Measurements from ENCODE around the gene CHCHD2.
"Not testable (repeated sequence)": the region's sequence is repeated elsewhere in the genome, so short reads cannot be mapped to it uniquely, and the experiment has no call there.

Gene CHCHD2

DNA sequence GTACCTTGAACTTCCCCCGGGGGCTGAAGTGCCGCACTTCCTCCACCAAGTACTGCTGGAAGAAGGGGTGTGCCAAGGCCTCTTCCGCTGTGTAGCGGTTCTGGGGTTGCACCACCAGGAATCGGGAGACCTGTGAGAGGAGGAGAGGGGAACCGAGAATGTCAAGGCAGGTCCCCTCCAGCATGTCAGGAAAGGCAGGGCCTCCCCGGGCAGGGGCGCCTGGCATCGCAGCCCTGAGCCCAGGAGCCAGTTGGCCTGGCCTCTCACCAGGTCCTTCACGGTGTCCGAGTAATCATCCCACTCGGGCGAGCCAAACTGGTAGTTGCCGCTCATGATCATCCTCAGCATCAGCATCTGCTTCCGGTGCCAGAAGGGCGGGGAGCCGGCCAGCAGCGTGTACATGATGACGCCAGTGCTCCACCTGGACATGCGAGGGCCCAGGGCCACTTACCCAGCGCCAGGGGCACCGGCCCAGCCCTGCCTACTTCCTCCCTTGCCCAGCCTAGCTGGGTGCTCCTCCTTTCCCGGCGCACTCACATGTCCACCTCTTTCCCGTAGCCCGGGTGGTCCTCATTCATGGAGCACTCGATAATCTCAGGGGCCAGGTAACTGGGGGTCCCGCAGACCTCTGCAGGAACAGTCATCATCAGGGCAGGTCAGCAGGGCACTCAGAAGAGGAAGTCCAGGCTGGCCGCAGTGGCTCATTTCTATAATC lies 24.5 kb downstream of the CHCHD2 start:
- no peak for DNase-seq

DNA sequence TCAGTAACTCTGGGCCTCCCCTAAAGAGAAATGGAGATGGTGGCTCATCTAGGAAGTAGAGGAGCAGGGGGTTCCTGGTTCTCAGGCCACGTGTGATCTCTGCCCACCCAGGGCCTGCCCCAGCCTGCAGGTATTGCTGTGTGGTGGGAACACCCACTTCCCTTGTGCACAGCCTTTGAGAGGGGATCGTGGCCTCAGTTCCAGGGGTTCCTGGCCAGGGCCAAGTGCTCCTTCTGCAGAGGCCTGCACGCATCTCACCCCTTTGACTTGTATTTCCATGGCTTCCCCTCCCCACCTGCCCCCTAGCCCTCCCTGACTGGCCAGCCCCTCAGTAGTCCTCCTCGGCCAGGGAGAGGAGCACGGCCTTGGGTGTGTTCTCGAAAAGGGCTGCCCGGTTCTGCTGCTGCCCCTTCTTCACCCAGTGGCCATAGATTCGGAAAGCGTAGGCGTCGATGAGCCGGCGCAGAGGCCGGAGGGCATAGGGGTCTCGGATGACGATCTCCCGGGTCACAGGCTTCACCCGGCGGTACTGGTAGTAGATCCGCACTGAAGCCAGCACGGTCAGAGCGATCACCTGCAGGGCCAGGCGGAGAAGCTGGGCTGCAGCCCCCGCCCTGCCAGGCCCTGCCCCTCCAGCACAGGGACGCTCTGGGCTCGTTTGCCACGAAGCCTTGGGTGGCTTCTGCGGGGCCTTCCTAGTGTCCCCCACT lies 25.4 kb downstream of the CHCHD2 start:
- not testable (repeated sequence) for DNase-seq

- no peak for DNase-seq
These were observed 26.7 kb downstream of the CHCHD2 start for GRCh38 chr7:56079450-56080185.

DNA sequence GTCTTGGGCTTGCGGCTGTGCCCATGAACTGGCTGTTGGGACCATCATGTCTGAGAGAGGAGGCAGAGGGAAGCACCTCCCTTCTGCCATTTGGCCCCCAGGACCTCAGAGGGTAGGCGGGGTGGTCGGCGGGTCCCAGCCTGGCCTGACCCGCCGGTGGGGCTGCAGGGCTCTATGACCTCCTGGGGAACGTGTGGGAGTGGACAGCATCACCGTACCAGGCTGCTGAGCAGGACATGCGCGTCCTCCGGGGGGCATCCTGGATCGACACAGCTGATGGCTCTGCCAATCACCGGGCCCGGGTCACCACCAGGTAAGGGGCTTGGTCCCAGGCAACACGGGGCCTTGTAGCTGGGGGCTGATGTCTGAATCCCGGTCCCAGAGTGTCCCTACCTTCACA lies 28.1 kb downstream of the CHCHD2 start:
- no peak for DNase-seq

DNA sequence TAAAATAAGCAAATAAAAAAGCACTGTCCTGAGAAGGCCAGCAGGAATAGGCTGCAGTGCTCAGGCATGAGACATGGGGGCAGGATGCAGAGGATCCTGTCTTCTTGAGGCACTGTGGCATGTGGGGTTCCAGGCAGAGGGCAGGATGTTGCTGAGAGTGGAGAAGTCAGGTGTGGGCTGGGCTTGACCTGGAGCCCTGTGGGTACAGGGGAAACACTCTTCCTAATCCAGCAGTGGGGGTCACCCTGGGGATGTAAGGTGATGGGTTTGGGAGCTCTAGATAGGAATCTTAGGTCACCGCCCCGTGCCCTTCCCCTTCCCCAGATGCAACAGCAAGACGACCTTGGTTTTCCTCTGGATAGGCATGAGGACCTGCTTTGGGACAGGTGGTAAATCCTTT lies 28.6 kb downstream of the CHCHD2 start:
- no peak for DNase-seq

DNA sequence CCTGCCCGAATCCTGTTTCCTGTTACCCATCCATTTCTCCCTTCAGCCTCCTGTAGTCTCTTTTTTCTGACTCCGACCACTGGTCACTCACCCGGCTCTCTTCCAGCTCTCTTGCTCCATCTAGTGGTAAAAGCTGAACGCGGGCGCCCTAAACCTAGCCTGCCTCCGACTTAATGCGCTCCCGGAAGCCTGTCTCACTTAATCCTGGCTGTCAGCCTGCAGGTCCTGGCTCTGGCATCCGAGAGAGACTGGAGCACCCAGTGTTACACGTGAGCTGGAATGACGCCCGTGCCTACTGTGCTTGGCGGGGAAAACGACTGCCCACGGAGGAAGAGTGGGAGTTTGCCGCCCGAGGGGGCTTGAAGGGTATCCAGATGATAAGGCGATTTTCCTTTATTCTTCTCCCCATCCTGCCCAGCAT lies 31.9 kb downstream of the CHCHD2 start:
- peak; percentile 68 for DNase-seq

DNA sequence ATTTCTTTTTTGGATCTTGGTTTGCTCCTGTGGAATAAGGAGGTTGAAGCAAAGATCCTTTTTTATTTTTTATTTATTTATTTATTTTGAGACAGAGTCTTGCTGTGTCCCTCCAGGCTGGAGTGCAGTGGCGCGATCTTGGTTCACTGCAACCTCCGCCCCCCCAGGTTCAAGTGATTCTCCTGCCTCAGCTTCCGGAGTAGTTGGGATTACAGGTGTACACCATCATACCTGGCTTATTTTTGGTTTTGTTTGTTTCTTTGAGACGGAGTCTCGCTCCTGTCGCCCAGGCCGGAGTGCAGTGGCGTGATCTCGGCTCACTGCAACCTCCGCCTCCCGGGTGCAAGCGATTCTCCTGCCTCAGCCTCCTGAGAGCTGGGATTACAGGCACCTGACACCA lies 39.9 kb downstream of the CHCHD2 start:
- not testable (repeated sequence) for DNase-seq

DNA sequence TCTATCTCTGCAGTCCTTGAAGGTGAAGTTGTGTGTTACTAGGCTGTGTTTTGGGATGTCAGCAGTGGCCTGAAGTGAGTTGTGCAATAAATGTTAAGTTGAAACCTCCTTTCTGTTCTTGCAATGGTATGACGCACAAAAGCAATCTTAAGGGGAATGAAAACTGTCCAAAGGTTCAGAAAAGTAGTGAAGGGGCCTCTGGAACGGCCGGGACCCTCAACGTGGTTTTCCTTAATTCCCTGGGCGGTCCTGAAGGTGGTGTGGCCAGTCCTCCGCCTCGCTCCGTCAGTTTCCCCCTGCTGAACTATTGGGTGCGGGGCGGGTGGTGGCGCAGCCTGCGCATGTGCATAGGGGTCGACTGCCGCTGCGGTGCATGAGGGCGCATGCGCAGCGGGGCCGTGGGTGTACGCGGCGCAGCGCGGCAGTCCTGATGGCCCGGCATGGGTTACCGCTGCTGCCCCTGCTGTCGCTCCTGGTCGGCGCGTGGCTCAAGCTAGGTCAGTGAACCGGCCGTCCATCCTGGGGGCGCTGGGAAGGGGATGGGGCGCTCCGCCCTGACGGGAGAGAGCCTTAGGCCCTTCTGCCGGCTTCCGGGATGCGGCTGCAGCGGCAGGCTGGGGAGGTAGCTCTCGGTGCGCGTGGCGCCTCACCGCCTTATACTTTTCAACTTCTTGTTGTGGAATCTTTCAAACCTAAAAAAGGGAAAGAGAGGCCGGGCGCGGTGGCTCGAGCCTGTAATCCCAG lies 42.2 kb downstream of the CHCHD2 start, which contains the start of gene SUMF2:
TSS of gene SUMF2 (plus strand) at position 405 of the 744 bp plus-strand sequence. CDS start at position 431, 26 bp downstream.
- peak; percentile 84 for DNase-seq

- no peak for DNase-seq
These were observed 42.8 kb downstream of the CHCHD2 start for GRCh38 chr7:56063500-56063881.

GRCh38 chr7:56062382-56062781 lies 43.9 kb downstream of the CHCHD2 start:
- peak; percentile 22 for DNase-seq

DNA sequence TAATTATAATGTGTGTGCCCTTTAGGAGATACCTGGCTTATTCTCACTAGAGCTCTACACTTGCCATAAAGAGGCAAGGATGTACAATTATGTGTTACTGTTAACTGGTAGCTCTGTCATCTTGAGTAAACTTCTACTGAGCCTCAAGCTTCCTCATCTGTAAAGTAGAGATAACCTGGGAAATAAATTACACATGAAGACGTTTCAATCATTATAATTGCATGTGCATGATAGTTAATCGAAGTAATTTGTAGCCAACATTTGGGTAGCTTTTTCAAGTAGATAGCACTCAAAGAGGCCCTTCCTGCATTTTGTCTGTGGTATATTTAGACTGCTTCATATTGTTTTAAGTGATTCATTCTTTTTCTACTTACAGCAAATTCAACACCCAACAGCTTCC lies 52.3 kb downstream of the CHCHD2 start:
- DNase-seq = no peak

- no peak for DNase-seq
These were observed 52.9 kb downstream of the CHCHD2 start for GRCh38 chr7:56053379-56053778.

Data from CD4-positive, alpha-beta T cell treated with Interleukin-4 for 4 hours (primary cell).